OCI-LY3 (cell line): Measurements from ENCODE around the gene REST.

Experiments
- CTCF ChIP-seq: fragments of 200-600, 300-600 bp; sonication (generic); IDR thresholded peaks from 2 replicates; pipeline ENCODE4 v1.5.1; 2014; ENCODE audit warnings: antibody characterized with exemption, low read length, low read depth
- EZH2phosphoT487 ChIP-seq: fragments of 200-600 bp; shearing (Covaris generic); IDR thresholded peaks from 2 replicates; pipeline ENCODE4 v1.6.1; 2018; ENCODE audit warnings: antibody characterized with exemption, mixed run types, low read depth

DNA sequence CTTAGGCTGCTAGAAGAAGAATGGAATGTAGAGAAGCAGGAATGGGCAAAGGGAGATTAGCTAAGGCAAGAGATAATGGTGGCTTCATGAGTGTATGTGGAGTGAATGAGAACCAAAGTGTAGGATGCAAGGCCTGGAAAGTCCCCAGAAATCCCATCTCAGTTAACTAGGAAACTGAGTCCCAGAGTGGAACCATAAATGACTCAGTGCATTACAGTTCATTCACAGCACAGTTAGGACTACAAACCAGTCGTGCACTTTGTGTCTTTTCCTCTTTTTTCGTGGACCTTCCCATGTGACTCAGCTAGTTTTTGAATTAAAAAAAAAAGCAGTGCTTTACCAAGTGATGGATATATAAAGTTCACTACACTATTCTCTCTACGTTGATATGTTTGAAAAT, 27.7 kb upstream of the REST start:
- TF ChIP-seq CTCF, result no peak
- no peak for TF ChIP-seq EZH2phosphoT487
